H1 (cell line): ENCODE measurements around the gene KRT1. TPM values are rescaled to one million over a fixed set of nuclear protein-coding genes. Genes with fewer than 3 reads are reported as not detected.
A peak's percentile ranks its signal among the peaks of the same experiment; 100 is the strongest.

ENCODE experiments used
- CTCF ChIA-PET: fragments of 300-600 bp; sonication (Branson Sonifier 250); formaldehyde crosslinking; loops from one replicate; lab custom pipeline; 2021; ENCODE audit not compliant: partially characterized antibody; lab: Charles Lee
- POLR2A ChIA-PET: fragments of 300-600 bp; sonication (Branson Sonifier 250); formaldehyde crosslinking; loops from one replicate; lab custom pipeline; 2021; ENCODE audit warnings: inconsistent platforms; ENCODE audit not compliant: partially characterized antibody; lab: Charles Lee
- DNase-seq, 2 experiments: peaks; one replicate each; pipeline versions ENCODE4 v3.0.0 to v3.0.0-alpha.2; 2010 to 2022; ENCODE audit warnings: low spot score in 2 of 2, low read depth in 1 of 2, mixed read lengths in 1 of 2
- FAIRE-seq: peaks from 2 replicates; lab custom pipeline; 2011; peaks lifted over from hg19 to GRCh38; lab: Jason Lieb, UNC
- H2AFZ ChIP-seq: 2 replicates; pipeline ENCODE4 v1.8.1; 2012; ENCODE audit warnings: low read length, inconsistent platforms
- H2AK5ac ChIP-seq: 2 replicates; pipeline ENCODE4 v1.6.1; 2013; ENCODE audit warnings: low read depth, low read length
- H2BK120ac ChIP-seq: replicated peaks from 2 replicates; pipeline ENCODE3; 2013; ENCODE audit warnings: low read depth, low read length, inconsistent platforms
- H2BK12ac ChIP-seq: 2 replicates; pipeline ENCODE4 v1.6.1; 2013; ENCODE audit warnings: low read depth, low read length
- H2BK15ac ChIP-seq: 2 replicates; pipeline ENCODE4 v1.6.1; 2013; ENCODE audit warnings: low read length
- H2BK20ac ChIP-seq: 2 replicates; pipeline ENCODE4 v1.6.1; 2013; ENCODE audit warnings: low read length
- H2BK5ac ChIP-seq: 2 replicates; pipeline ENCODE4 v1.6.1; 2013; ENCODE audit warnings: low read depth, low read length
- H3K14ac ChIP-seq: 2 replicates; pipeline ENCODE4 v1.6.1; 2013; ENCODE audit warnings: inconsistent platforms; ENCODE audit not compliant: insufficient read length
- H3K18ac ChIP-seq: 2 replicates; pipeline ENCODE4 v1.6.1; 2013; ENCODE audit warnings: low read length; ENCODE audit errors: extremely low read depth
- H3K23ac ChIP-seq: 2 replicates; pipeline ENCODE4 v1.6.1; 2013; ENCODE audit warnings: inconsistent platforms; ENCODE audit not compliant: insufficient read length
- H3K23me2 ChIP-seq: 2 replicates; pipeline ENCODE4 v1.6.1; 2013; ENCODE audit warnings: low read depth, low read length
- H3K27ac ChIP-seq: 2 replicates; pipeline ENCODE4 v1.6.1; 2011; ENCODE audit warnings: low read depth, low read length, inconsistent platforms
- H3K27me3 ChIP-seq, 4 experiments: replicated peaks in 1 of 4; 1 replicate in 1 of 4; 2 replicates in 3 of 4; pipeline versions ENCODE4 v1.6.1 to v1.8.1; 2011 to 2013; ENCODE audit warnings: low read length in 3 of 4, mild to moderate bottlenecking in 3 of 4, inconsistent platforms in 2 of 4, mixed read lengths in 2 of 4, moderate library complexity in 1 of 4; ENCODE audit not compliant: control insufficient read depth in 3 of 4, insufficient read depth in 3 of 4; ENCODE audit errors: extremely low read depth in 1 of 4
- H3K36me3 ChIP-seq, 4 experiments: 2 replicates each; pipeline versions ENCODE4 v1.6.1 to v1.8.1; 2011 to 2013; ENCODE audit warnings: mild to moderate bottlenecking in 4 of 4, low read length in 3 of 4, moderate library complexity in 2 of 4, control low read depth in 1 of 4, inconsistent platforms in 1 of 4; ENCODE audit not compliant: insufficient read depth in 4 of 4, control insufficient read depth in 2 of 4
- H3K4ac ChIP-seq: replicated peaks from 2 replicates; pipeline ENCODE3; 2013; ENCODE audit warnings: low read length, low read depth, mixed read lengths, inconsistent platforms; ENCODE audit not compliant: insufficient read length
- H3K4me1 ChIP-seq, 4 experiments: replicated peaks in 1 of 4; 1 replicate in 1 of 4; 2 replicates in 3 of 4; pipeline versions ENCODE4 v1.6.1 to v1.8.1; 2011 to 2013; ENCODE audit warnings: low read length in 3 of 4, inconsistent platforms in 2 of 4, mixed read lengths in 1 of 4; ENCODE audit not compliant: insufficient read depth in 4 of 4, control insufficient read depth in 3 of 4
- H3K4me2 ChIP-seq, 2 experiments: 2 replicates each; pipeline versions ENCODE4 v1.6.1 to v1.8.1; 2011 to 2013; ENCODE audit warnings: low read depth in 2 of 2, low read length in 2 of 2, control low read depth in 1 of 2, inconsistent platforms in 1 of 2, mild to moderate bottlenecking in 1 of 2; ENCODE audit not compliant: insufficient read depth in 1 of 2
- H3K4me3 ChIP-seq, 4 experiments: fragments of 200-600, 300-600 bp in 1 of 4; sonication (generic), shearing (Covaris generic), sonication (Bioruptor Twin) in 1 of 4; 2 replicates each; pipeline versions ENCODE4 v1.5.1 to v1.8.1; 2011 to 2016; ENCODE audit warnings: low read length in 4 of 4, low read depth in 3 of 4, control low read depth in 2 of 4, inconsistent platforms in 2 of 4, mild to moderate bottlenecking in 2 of 4, mixed read lengths in 1 of 4, moderate library complexity in 1 of 4; ENCODE audit not compliant: insufficient read depth in 2 of 4; ENCODE audit errors: extremely low read depth in 1 of 4
- H3K56ac ChIP-seq: replicated peaks from 2 replicates; pipeline ENCODE3; 2013; ENCODE audit warnings: low read depth, mild to moderate bottlenecking, mixed read lengths, low read length, inconsistent platforms; ENCODE audit not compliant: insufficient read length
- H3K79me1 ChIP-seq: 2 replicates; pipeline ENCODE4 v1.6.1; 2013; ENCODE audit warnings: low read depth, low read length, control low read depth
- H3K79me2 ChIP-seq, 2 experiments: 2 replicates each; pipeline versions ENCODE4 v1.6.1 to v1.8.1; 2012 to 2013; ENCODE audit warnings: low read length in 2 of 2, mild to moderate bottlenecking in 2 of 2, inconsistent platforms in 1 of 2; ENCODE audit not compliant: insufficient read depth in 2 of 2, control insufficient read depth in 1 of 2
- H3K9ac ChIP-seq, 4 experiments: replicated peaks in 1 of 4; 1 replicate in 1 of 4; 2 replicates in 3 of 4; pipeline versions ENCODE4 v1.6.1 to v1.8.1; 2011 to 2013; ENCODE audit warnings: low read depth in 3 of 4, low read length in 3 of 4, control low read depth in 2 of 4, mild to moderate bottlenecking in 2 of 4, moderate library complexity in 2 of 4, inconsistent platforms in 1 of 4; ENCODE audit errors: extremely low read depth in 1 of 4
- H3K9me3 ChIP-seq, 2 experiments: 2 replicates each; pipeline versions ENCODE4 v1.6.1 to v1.8.1; 2012 to 2013; ENCODE audit warnings: mild to moderate bottlenecking in 2 of 2, moderate library complexity in 2 of 2, control low read depth in 1 of 2, inconsistent platforms in 1 of 2, low read depth in 1 of 2, low read length in 1 of 2, mixed read lengths in 1 of 2; ENCODE audit not compliant: insufficient read depth in 2 of 2
- H4K20me1 ChIP-seq, 2 experiments: replicated peaks in 1 of 2; 2 replicates each; pipeline versions ENCODE3 to v1.8.1; 2011 to 2013; ENCODE audit warnings: inconsistent platforms in 2 of 2, low read length in 2 of 2, mild to moderate bottlenecking in 1 of 2; ENCODE audit not compliant: insufficient read depth in 2 of 2, control insufficient read depth in 1 of 2
- H4K5ac ChIP-seq: 2 replicates; pipeline ENCODE4 v1.6.1; 2013; ENCODE audit warnings: low read length, low read depth, mixed read lengths, inconsistent platforms; ENCODE audit not compliant: insufficient read length
- H4K8ac ChIP-seq: 2 replicates; pipeline ENCODE4 v1.8.0; 2013; ENCODE audit warnings: mild to moderate bottlenecking, moderate library complexity, low read length, inconsistent platforms; ENCODE audit not compliant: insufficient read depth; ENCODE audit errors: extremely low read depth
- H4K91ac ChIP-seq: replicated peaks from 2 replicates; pipeline ENCODE3; 2013; ENCODE audit warnings: low read length, mixed read lengths, inconsistent platforms; ENCODE audit not compliant: insufficient read length
- ASH2L ChIP-seq: fragments of 200-600, 300-600 bp; sonication (generic); IDR thresholded peaks from one replicate; pipeline ENCODE4 v1.7.1; 2017; ENCODE audit warnings: low read length
- WGBS, 2 experiments: shearing (Covaris generic) in 1 of 2; methylation state at CpG; one replicate each; pipeline versions ENCODE4 v1.1.6 to v1.1.7; 2013 to 2015; ENCODE audit warnings: low lambda C conversion rate in 2 of 2, mixed read lengths in 2 of 2, inconsistent platforms in 1 of 2, low coverage in 1 of 2, missing lambda C conversion rate in 1 of 2; ENCODE audit not compliant: insufficient replicate concordance in 2 of 2, insufficient coverage in 1 of 2, insufficient read length in 1 of 2; ENCODE audit errors: extremely low coverage in 1 of 2, missing lambda C conversion rate in 1 of 2; 5-methylcytosine and 5-hydroxymethylcytosine counted together
- polyA plus RNA-seq, 7 experiments: library from polyadenylated mRNA; depleted of rRNA in 3 of 7; stranded (reverse) in 5 of 7; unstranded in 2 of 7; fragments of >200 nt in 5 of 7; fragments of 200-250 nt in 2 of 7; gene quantifications; 1 replicate in 5 of 7; 2 replicates in 1 of 7; 4 replicates in 1 of 7; pipeline versions ENCODE4 v1.2.1 to v1.2.3, GENCODE V29; 2011 to 2013; ENCODE audit warnings: missing spikeins in 2 of 7, mixed read lengths in 2 of 7
- total RNA-seq: library from RNA; stranded (reverse); fragmentation: NEBNext Ultra II Directional; extraction: Animal tissue kit (Norgen Biotek cat#: 25700); gene quantifications from 2 replicates; pipeline ENCODE4 v1.2.1, GENCODE V29; 2021

Gene KRT1
- total and polyA plus RNA-seq, 2 of the 8 experiments (the other 6 are each of a cell fraction or from before 2014, with no cell fraction given): not detected

DNA sequence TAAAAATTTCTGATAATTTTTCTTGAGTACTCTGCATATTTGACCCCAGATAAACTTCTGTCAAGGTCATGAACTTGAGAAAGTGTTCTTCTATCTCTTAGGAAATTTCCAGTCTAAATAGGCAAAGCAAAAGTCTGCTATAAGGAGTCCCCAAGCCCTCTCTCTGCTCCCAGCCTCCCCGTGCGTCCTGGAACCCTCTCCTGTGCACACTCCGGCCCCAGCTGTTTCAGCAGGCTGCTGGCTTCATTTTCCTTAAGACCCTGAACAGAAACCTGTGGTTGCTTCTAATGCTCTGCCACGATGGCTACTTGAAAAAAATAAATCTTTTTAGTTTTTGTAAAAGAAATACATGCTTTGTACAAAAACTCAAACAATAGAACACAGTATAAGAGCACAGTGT, 42.9 kb downstream of the KRT1 start:
- Histone ChIP-seq H2BK20ac (no peak overlapping the region), H3K36me3 (no peaks in the 10 kb centered on the region), H3K14ac (no peak overlapping the region)
- no peak for TF ChIP-seq ASH2L
- TF ChIP-seq, all 59 proteins: peak for 0
- H3K23ac ChIP-seq: no peak overlapping the region
- no peak overlapping the region for H4K5ac ChIP-seq
- peak in 1 of 2 experiments; percentile 17 for DNase-seq
- WGBS, 2 experiments: 84% methylated on average over 4 of the region's 4 CpGs; no CpG with 5 or more reads in 1 of the 2 experiments
- H3K79me1 ChIP-seq: no peaks in the 10 kb centered on the region
- H2AK5ac ChIP-seq: no peak overlapping the region
- no peaks in the 10 kb centered on the region for H4K20me1 ChIP-seq
- H2BK5ac ChIP-seq: no peak overlapping the region
- no peak overlapping the region for H4K91ac ChIP-seq
- H3K4ac ChIP-seq: no peak overlapping the region
- no peaks in the 10 kb centered on the region for H3K9me3 ChIP-seq
- H2BK15ac ChIP-seq: no peak overlapping the region
- H3K56ac ChIP-seq: no peak overlapping the region
- no peaks in the 10 kb centered on the region for H3K4me1 ChIP-seq
- no peak overlapping the region for H2BK120ac ChIP-seq
- H3K9ac ChIP-seq: no peak overlapping the region
- ChIA-PET POLR2A (no interaction called here), CTCF (interaction anchor here (1.3 kb wide), 1 partner anchor 183 kb away, joined by 3 read pairs; no protein-coding TSS in a partner anchor)
- no peak overlapping the region for H2AFZ ChIP-seq
- H3K27ac ChIP-seq: no peak overlapping the region
- H3K4me3 ChIP-seq: no peak overlapping the region
- no peaks in the 10 kb centered on the region for H3K23me2 ChIP-seq
- peaks cover 0 to 2% (median 0%) of the 10 kb centered on the region in 4 experiments; a peak in 1 of 7 replicates for H3K27me3 ChIP-seq
- H3K4me2 ChIP-seq: no peak overlapping the region
- no peak overlapping the region for H2BK12ac ChIP-seq
- no peak for FAIRE-seq
- no peak overlapping the region for H4K8ac ChIP-seq
- H3K79me2 ChIP-seq: no peaks in the 10 kb centered on the region
- H3K18ac ChIP-seq: no peak overlapping the region
